Retinal pigment epithelial cell (primary cell): Measurements from ENCODE around the gene PLXNB1.

Source experiments
- DNase-seq: peaks from one replicate; pipeline ENCODE4 v3.0.0-alpha.2; 2010; ENCODE audit warnings: low read depth
- H3K4me3 ChIP-seq: 2 replicates; pipeline ENCODE4 v1.5.1; 2011; ENCODE audit warnings: mild to moderate bottlenecking, low read length, control low read depth, moderate library complexity
- TF ChIP-seq, protein P1 (sequence below): conservative IDR thresholded peaks from 2 replicates; pipeline ENCODE4 v1.5.1; 2011; ENCODE audit warnings: low read depth, low read length, control low read depth, inconsistent platforms

Gene PLXNB1

GRCh38 chr3:48418140-48418539, 11.7 kb downstream of the PLXNB1 start:
- no peak overlapping the region for H3K4me3 ChIP-seq
- TF ChIP-seq, protein P1, sequence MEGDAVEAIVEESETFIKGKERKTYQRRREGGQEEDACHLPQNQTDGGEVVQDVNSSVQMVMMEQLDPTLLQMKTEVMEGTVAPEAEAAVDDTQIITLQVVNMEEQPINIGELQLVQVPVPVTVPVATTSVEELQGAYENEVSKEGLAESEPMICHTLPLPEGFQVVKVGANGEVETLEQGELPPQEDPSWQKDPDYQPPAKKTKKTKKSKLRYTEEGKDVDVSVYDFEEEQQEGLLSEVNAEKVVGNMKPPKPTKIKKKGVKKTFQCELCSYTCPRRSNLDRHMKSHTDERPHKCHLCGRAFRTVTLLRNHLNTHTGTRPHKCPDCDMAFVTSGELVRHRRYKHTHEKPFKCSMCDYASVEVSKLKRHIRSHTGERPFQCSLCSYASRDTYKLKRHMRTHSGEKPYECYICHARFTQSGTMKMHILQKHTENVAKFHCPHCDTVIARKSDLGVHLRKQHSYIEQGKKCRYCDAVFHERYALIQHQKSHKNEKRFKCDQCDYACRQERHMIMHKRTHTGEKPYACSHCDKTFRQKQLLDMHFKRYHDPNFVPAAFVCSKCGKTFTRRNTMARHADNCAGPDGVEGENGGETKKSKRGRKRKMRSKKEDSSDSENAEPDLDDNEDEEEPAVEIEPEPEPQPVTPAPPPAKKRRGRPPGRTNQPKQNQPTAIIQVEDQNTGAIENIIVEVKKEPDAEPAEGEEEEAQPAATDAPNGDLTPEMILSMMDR, result no peak
- no peak for DNase-seq

GRCh38 chr3:48417529-48418108, 12.3 kb downstream of the PLXNB1 start:
- TF ChIP-seq, protein P1, result no peak
- no peak overlapping the region for H3K4me3 ChIP-seq
- no peak for DNase-seq

DNA sequence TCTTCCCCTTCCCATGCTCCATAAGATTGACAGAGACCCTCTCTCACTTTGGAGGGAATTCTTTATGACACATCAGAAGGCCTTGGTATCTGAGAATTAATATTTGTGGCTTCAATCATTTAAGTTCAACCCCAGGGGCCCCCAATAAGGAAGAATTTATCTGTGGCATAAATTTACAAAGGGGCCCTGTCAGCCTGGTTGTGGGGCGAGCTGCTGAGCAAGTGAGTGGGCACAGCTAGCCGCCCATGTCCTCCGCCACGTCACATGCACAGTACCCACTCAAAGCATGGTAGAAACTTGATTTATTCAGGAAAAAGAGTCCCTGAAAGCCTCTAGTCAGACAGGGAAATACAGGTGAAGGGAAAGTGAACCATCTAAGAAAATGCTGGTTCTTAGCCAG, 13.3 kb downstream of the PLXNB1 start:
- no peak for DNase-seq
- TF ChIP-seq, protein P1, result no peak
- H3K4me3 ChIP-seq, result no peak overlapping the region

DNA sequence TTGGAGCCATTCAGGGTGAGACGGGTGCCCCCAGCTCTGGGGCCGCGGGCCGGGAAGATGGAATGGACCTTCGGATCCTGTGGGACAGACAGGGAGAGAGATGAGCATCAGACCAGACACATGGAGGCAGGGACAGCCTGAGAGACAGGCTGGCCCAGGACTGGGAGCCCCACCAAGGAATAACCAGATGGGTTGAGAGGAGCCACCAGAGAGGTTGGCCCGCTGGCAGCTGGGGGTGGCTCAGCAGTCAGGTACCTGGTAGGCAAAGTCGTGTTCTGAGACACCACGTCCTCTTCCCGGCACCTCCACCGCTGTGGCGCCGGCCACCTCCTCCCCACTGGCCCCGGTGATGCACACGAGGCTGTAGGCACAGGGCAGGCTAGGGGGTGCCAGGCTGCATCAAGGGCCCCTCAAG, 13.8 kb downstream of the PLXNB1 start:
- no peak overlapping the region for H3K4me3 ChIP-seq
- TF ChIP-seq, protein P1, result no peak

GRCh38 chr3:48415251-48415953, 14.5 kb downstream of the PLXNB1 start:
- H3K4me3 ChIP-seq, result no peak overlapping the region
- DNase-seq, result no peak
- TF ChIP-seq, protein P1, result peak; percentile 29

More for the DNA sequence above, 13.8 kb downstream of the PLXNB1 start:
- DNase-seq, result no peak

DNA sequence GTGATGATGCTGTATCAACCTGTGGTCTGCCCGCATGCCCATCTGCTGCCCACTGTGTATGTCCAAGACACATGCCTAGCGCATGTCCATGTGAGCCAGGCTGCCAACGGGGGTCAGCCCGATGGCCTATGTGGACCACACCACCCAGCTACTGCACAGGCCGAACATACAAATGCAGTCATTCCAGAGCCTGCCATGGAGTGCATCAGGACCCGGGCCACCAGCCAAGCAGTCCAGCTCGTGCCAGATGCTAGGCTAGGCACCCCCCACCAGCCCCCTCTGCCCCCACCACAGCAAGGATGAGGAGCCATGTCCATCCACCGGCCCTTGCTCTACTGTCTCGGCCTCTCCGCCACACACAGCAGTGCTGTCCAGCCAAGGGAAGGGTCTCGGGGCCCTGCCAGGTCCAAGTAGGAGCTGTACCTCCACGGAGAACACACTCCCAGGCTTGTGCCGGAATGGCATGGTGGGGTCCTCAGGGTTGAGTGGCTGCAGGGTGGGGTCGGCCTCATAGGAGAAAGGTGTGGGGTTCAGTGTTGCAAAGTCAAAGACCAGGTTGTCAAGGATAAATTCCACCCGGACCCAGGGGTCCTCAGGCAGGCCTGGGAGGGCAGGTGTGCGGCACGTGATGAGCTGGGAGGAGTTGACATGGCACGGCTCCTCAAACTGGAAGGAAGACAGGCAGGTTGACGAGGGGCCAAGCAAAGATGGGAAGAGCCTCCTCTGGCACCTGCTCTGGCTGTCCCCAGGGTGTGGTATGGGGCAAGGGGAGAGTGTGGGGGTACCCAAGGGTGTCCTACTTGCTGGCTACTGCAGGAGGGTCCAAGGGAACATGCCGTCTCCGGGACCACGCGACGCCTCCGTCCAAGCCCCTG, 15.3 kb downstream of the PLXNB1 start:
- TF ChIP-seq, protein P1, result no peak
- no peak overlapping the region for H3K4me3 ChIP-seq
- no peak for DNase-seq
